Measurements from ENCODE around the gene PDK4.

Gene PDK4

GRCh38 chr7:95596198-95597063 is at the start of gene PDK4:
Gene PDK4 (minus strand): TSS chr7:95596516. CDS start chr7:95596293, 223 bp downstream.
- no peak for DNase-seq (ENCODE audit: low read depth in 3 of 3, low spot score in 1 of 3)

GRCh38 chr7:95642173-95642572 is 45.9 kb upstream of the PDK4 start:
- no peak for DNase-seq (ENCODE audit: low read depth in 3 of 3, low spot score in 1 of 3)

DNA sequence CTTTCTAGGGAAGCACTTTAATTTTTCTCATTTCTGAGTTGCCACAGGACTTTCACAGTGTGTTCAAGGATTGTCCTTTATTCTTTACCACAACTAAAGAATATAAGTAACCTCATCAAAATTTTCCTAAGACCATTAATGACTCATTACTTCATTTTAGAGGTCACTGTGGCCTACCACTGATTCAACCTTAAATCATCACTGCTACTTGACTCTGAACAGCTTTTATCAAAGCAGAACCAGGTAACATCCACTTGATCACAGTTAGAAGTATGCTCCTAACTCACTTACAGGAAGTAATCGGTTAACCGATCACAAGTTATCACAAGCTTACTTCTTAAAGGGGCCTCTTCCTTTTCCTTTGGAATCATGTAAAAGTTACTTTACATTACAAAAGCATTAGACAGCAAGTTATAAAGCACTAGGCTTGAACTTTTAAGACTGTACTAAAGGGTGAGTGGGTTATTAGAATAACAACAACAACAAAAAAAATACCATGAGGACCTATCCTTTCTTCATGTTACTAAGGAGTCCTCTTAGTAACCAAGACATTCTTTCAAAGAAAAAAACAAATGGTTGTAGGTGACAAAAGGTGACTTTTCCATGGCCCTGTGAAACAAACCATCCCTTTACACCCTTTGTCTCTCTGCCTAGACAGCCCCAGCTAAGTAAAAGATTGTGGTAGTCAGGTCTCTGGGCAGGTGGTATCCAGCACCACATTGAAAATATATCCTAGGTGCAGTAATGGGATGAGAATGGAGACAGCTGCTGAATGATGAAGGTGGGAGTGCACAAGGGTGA is 40.0 kb upstream of the PDK4 start:
- DNase-seq (ENCODE audit: low read depth in 3 of 3, low spot score in 1 of 3): no peak

DNA sequence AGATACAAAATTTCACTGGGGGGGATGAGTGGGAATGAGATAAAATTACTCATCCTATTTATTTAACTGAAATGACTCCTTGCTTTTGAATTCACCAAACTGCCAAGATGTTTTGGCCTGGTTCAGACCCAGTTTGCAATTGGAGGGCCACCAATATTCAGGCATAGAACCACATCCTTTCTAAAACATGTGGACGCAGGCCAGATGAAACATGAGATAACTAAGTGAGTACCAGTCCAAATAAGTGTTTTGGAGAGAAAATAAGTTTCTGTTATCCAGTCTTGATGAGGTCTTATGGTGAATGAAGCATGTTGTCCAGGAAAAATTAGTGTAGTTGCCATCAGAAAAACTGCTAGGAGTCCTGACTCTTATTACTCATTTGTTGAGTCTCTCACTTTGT is 36.3 kb upstream of the PDK4 start:
- no peak for DNase-seq (ENCODE audit: low read depth in 3 of 3, low spot score in 1 of 3)

DNA sequence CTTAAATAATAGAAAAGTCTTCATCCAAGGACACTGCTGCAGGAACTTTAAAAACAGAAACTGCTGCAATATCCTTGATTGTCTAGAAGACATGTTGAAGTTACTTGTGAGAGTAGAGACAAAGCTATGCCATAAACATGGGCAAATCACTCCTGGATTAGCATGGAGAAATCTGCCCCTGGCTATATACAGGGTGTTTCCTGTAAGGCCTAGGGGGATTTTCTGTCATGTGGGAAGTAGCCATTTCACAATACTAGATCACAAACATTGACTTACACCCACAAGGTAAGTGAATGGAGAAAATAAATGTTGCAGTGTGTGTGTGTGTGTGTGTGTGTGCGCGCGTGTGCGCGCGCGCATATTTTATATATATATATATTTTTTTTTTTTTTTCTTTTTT is 35.2 kb upstream of the PDK4 start:
- no peak for DNase-seq (ENCODE audit: low read depth in 3 of 3, low spot score in 1 of 3)

- no peak for DNase-seq (ENCODE audit: low read depth in 3 of 3, low spot score in 1 of 3)
These were observed 34.6 kb upstream of the PDK4 start for GRCh38 chr7:95630702-95631458.

- DNase-seq (ENCODE audit: low read depth in 3 of 3, low spot score in 1 of 3): no peak
These were observed 32.6 kb upstream of the PDK4 start for GRCh38 chr7:95628831-95629439.

- no peak for DNase-seq (ENCODE audit: low read depth in 3 of 3, low spot score in 1 of 3)
These were observed 27.5 kb upstream of the PDK4 start for GRCh38 chr7:95623788-95624187.

GRCh38 chr7:95622859-95623258 is 26.5 kb upstream of the PDK4 start:
- no peak for DNase-seq (ENCODE audit: low read depth in 3 of 3, low spot score in 1 of 3)

GRCh38 chr7:95622001-95622549 is 25.8 kb upstream of the PDK4 start:
- DNase-seq (ENCODE audit: low read depth in 3 of 3, low spot score in 1 of 3): no peak

- no peak for DNase-seq (ENCODE audit: low read depth in 3 of 3, low spot score in 1 of 3)
These were observed 25.1 kb upstream of the PDK4 start for GRCh38 chr7:95621404-95621803.

GRCh38 chr7:95620631-95621030 is 24.3 kb upstream of the PDK4 start:
- no peak for DNase-seq (ENCODE audit: low read depth in 3 of 3, low spot score in 1 of 3)

GRCh38 chr7:95619921-95620320 is 23.6 kb upstream of the PDK4 start:
- DNase-seq (ENCODE audit: low read depth in 3 of 3, low spot score in 1 of 3): no peak

- no peak for DNase-seq (ENCODE audit: low read depth in 3 of 3, low spot score in 1 of 3)
These were observed 23.2 kb upstream of the PDK4 start for GRCh38 chr7:95619517-95619916.

- DNase-seq (ENCODE audit: low read depth in 3 of 3, low spot score in 1 of 3): no peak
These were observed 18.2 kb upstream of the PDK4 start for GRCh38 chr7:95614442-95614940.

DNA sequence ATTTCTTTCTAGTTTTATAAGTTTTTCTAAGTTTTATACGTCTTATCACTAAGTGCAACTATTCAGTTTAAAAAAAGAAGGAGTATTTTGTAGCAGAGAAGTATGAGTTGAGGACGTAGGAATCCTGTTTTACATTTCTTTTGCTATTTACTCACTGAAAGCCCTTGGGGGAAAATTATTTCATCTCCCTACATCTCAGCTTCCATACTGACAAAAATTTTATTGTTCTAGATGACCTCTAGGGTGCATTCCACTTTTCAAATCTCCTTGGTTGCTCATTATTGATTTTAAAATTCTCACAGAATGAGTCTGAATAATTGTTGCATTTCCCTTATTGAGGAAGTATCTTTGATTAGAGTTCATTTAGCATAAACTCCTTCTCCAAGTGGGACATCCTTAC is 14.9 kb upstream of the PDK4 start:
- DNase-seq (ENCODE audit: low read depth in 3 of 3, low spot score in 1 of 3): no peak

DNA sequence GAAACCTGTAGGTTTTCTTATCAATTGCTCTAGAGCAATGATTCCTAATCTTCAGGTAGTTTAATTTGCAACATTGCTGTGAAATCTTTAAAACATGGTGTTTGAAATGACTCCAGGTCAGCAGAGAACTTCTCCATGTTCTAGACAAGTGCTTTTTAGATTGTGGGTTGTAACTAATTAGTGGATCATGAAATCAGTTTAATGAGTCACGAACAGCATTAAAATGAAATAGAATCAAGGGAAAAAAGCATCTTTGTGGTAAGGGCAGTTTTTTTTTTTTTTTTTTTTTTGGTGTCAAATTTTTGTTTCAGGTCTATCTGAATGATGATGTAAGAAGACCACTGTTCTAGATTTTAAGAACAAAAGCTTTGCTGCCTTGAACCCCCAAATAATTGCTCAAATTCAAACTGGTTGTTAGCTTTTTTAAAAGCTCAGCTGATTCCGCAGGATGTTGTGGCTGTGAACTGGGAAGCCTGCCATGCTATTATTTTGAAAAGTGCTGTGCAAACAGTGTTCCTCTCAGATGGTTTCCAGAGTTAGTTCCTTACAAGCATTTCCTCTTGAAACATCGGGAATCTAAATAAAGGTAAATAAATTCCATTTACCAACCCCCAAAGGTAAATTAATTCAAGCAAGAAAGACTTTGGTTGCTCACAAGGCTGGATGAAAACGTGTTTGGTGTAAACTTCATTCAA is 13.1 kb upstream of the PDK4 start:
- no peak for DNase-seq (ENCODE audit: low read depth in 3 of 3, low spot score in 1 of 3)

DNA sequence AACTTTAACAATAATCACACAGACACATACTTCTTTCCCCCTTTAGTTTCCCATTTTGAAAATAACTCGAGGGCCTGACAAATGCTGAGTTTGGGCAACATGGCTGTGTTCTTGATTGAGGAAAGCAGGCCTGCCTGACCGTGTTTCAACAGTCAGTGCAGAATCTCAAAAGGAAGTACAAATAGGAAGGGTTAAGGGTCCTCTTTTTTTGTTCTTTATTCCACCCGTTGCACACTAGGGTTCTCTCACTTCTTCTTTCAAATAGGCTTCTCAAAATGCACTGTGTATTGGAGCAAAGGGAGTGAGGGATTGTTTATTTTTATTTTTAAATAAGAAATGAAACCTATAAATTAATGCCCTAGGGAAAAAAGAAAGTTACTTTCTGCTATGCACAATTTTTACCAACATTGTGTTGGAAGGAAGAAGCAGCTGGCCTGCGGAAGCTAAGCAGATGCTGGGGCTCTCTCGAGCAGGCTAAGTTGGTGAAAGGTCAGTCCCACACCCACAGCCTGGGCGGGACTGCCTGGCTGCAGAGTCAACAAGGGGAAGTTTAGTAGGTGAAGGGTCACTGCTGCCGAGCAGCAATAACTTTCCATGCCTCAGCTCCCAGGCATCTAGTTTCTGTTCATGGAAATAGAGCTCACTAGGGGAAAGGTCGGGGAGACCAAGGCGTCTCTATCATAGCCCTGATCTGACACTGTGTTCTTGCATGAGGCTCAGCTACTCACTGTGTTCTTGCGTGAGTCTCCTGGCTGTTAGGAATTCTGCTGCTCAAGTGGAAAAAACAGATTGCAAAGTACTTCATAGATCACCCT is 12.2 kb upstream of the PDK4 start:
- DNase-seq (ENCODE audit: low read depth in 3 of 3, low spot score in 1 of 3): no peak

GRCh38 chr7:95607561-95607960 is 11.2 kb upstream of the PDK4 start:
- no peak for DNase-seq (ENCODE audit: low read depth in 3 of 3, low spot score in 1 of 3)

Measured in stimulated activated CD4-positive, alpha-beta T cell treated with anti-CD3 and anti-CD28 coated beads, TNF-alpha, amount 100 ng/mL, for 1 hour (primary cell).